SK-N-SH (cell line): ENCODE measurements around the gene IFNL1.
"Not testable (repeated sequence)": the region's sequence is repeated elsewhere in the genome, so short reads cannot be mapped to it uniquely, and the experiment has no call there.

Source experiments
- CTCF ChIP-seq: fragments of 200-600 bp; sonication (generic); IDR thresholded peaks from 2 replicates; pipeline ENCODE4 v1.6.1; 2017; ENCODE audit warnings: antibody characterized with exemption, mild to moderate bottlenecking, moderate library complexity
- EZH2phosphoT487 ChIP-seq: fragments of 200-600 bp; sonication (generic); IDR thresholded peaks from 2 replicates; pipeline ENCODE4 v1.6.1; 2017; ENCODE audit warnings: low read depth, mixed run types, mild to moderate bottlenecking, antibody characterized with exemption, moderate library complexity, borderline replicate concordance
- FOXJ3 ChIP-seq: sonication (generic); formaldehyde crosslinking; IDR thresholded peaks from 2 replicates; pipeline ENCODE4 v1.5.1; 2020; ENCODE audit warnings: mild to moderate bottlenecking, missing genetic modification reagents
- FOXM1 ChIP-seq: IDR thresholded peaks from 2 replicates; pipeline ENCODE4 v1.4.0; 2012; ENCODE audit warnings: low read depth, mild to moderate bottlenecking
- GABPA ChIP-seq: IDR thresholded peaks from 2 replicates; pipeline ENCODE4 v1.4.0; 2012; ENCODE audit warnings: low read depth, mild to moderate bottlenecking
- NFIC ChIP-seq: IDR thresholded peaks from 2 replicates; pipeline ENCODE4 v1.4.0; 2012; ENCODE audit warnings: borderline replicate concordance
- PBX3 ChIP-seq: IDR thresholded peaks from 2 replicates; pipeline ENCODE4; 2012
- RAD21 ChIP-seq: IDR thresholded peaks from 2 replicates; pipeline ENCODE4 v1.6.1; 2012; ENCODE audit warnings: mild to moderate bottlenecking, low read length
- REST ChIP-seq: IDR thresholded peaks from 2 replicates; pipeline ENCODE4 v1.6.1; 2012; ENCODE audit warnings: mild to moderate bottlenecking, low read depth, low read length, moderate library complexity
- RXRA ChIP-seq: IDR thresholded peaks from 2 replicates; pipeline ENCODE4 v1.4.0; 2012; ENCODE audit warnings: low read depth, mild to moderate bottlenecking, borderline replicate concordance
- TCF12 ChIP-seq: IDR thresholded peaks from 2 replicates; pipeline ENCODE4 v1.4.0; 2012
- YY1 ChIP-seq: IDR thresholded peaks from 2 replicates; pipeline ENCODE4 v1.4.0; 2012; ENCODE audit warnings: low read depth, mild to moderate bottlenecking

GRCh38 chr19:39332738-39333137, 36.5 kb downstream of the IFNL1 start:
- TF ChIP-seq CTCF; RXRA; EZH2phosphoT487; TCF12; PBX3; FOXJ3 (CRISPR knock-in tag); FOXM1; YY1; RAD21; NFIC; GABPA; REST: not testable (repeated sequence)
